Activated gamma-delta T cell treated with anti-CD3 and anti-CD28 coated beads, Interleukin-2, amount 50 U/mL, for 16 hours (primary cell): ENCODE measurements around the gene GBE1.

ENCODE experiments used
- DNase-seq: peaks from one replicate; pipeline ENCODE4 v3.0.0-alpha.2; 2020; ENCODE audit warnings: low read depth

The GBE1 gene

DNA sequence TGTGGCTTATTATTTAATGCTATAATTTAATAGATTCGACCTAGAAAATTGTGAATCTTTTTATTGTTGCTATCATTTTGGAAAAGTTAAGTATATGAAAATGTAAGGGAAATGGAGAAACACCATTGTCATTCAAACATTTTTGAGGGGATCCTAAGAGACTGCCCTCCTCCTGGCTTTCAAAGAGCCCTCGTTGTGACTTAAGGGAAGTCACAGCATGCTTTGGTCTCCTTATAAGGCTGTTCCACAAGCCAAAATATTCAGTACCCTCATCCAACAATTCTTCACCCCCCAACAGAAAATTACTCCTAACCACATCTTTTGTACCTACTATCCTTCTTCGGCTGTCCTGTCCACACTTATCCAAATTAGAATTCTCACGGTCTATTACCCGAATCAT is 140.2 kb downstream of the GBE1 start:
- no peak for DNase-seq

DNA sequence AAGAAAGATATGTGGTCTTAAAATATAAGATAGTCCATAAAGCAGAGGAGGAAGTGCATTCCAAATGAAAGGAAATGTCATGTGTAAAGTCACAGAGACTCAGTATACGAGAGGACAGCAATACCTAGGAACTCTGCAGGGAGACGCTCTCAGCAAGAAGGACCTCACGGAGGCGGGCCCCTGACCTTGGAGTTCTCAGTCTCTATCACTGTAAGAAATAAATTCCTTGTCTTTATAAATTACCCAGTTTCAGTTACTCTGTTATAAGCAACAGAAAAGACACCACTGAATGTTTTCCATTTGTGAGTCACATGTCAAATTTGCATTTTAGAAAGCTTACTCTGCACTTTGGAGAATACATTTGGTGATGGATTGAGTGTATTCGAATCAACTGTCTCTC is 140.6 kb downstream of the GBE1 start:
- no peak for DNase-seq

DNA sequence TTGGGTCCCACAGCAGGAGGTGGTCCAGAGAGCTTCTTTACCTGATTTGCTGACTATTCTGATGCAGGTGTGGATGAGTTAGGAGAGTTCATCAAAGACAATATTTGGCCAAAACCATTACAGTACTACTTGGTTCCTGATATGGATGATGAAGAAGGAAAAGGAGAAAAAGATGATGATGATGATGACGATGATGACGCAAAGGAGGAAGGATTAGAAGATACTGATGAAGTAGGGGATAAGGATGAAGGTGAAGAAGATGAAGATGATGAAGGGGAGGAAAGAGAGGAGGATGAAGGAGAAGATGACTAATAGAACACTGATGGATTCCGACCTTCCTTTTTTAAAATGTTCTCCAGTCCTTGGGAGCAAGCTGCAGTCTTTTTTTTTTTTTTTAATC is 148.7 kb downstream of the GBE1 start:
- DNase-seq: no peak

DNA sequence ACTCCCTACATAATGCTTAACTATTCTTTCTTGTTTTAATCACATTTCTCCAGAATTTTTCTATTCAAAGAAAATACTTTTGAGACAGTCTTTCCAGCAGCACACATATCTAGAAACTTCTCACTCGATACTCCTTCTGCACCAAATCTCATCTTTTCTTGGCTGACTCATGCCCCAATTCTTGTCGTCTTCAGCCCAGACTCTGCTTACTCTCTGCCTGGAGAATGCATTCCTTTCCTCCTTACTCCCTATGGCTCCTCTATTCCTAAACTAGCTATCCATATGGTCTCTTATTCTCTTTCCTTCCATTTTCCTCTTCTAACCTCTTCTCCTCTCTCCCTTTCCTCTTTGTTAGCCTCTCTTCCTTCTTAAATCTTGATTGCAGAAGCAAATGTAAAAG is 158.7 kb downstream of the GBE1 start:
- DNase-seq: no peak

DNA sequence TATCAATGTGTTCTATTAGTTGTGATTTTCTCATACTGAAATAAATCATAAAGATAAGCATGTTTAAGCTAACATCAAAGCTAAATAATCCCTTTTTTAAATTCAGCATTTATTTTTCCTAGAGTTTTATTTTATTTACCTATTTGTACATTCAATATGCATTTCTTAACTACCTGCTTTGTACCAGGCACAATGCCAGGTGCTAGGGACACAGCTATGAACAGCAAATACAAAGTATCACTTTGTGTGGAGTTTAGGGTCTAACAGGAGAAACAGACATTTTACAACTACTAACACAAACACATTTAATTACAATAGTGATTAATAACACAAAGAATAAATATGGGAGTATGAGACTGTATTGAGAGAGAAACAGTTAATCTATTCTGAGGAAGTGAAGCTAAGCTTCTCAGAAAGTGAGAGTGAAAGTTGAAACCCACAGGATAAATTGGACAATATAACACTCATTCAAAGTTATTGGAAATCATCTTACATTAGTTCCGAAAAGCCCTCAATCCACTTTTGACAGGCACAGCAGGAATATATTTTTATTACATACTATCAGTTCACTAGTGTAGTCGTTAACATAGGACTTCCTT is 159.6 kb downstream of the GBE1 start:
- no peak for DNase-seq

DNA sequence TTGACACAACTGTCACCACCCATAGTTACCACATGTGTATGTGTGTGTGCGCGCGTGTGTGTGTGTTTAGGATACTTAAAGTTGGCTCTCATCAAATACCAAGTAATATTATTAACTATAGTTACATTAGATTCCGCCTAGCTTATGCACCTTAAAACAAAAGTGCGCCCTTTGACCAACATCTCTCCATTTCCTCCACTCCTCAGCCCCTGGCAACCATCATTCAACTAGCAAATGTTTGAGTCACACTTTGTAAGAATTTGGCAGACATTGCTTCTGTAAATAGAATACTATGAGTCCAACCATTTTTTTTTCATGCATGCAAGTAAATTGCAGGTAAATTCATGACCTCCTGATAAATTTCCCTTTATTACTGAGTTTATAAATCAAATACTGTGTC is 169.3 kb downstream of the GBE1 start:
- DNase-seq: no peak

DNA sequence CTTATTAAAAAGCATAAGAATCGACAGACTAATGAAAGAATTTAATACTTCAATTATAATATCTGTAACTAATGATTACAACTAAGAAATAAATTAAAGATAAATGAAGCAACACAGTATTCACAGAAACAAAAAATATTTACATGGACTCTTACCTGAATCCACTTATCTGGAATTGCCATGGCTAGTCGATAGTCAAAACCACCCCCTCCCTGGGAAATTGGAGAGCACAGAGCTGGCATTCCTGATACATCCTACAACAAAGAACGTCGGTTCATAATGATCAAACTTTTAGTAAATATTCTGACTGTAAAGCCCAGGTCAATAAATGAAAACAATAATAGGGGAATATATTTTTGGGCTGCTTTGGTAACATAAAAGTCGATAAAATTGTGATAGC is 175.5 kb downstream of the GBE1 start:
- no peak for DNase-seq

DNA sequence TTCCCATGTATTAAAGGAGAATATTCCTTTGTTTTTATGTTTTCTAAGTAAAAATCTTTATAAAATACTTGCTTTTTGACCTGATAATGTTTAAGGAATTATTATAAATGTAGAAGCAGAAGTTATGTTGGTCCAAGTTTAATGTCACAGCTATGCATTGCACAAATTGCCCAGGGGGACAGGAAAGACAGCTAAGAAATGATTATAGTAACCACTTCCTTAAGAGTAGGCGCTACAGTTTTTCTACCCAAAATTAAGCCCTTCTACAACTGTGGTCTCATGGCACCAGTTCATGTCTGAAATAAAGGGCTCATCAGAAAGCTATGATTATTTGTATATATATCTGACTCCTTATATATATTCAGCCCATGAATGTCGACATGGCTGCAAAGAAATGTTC is 176.4 kb downstream of the GBE1 start:
- DNase-seq: no peak

DNA sequence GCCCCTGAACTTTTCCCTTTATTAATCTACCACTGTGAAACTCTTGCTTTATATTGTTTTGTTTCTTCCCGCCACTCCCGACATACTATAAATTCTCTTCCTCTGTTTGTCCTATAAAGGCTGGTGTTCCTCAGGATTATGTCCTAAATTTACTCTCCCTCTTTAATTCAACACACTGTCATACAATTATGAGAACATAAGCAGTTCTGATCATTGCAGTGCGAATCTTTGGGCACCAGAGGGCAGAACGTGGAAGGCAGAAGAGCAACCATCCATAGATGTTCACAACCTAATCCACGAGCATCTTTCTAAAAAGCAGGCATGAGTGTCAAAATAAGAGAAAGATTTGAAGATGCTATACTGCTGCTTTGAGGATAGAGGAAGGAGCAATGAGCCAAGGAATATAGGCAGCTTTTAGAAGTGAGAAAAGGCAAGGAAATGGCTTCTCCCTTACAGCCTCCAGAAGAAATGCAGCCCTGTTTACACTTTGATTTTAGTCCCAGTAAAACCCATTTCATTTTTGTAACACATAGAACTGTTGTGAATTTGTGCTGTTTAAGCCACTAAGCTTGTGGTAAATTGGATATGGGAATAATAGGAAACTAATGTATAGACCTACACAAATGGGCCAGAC is 179.4 kb downstream of the GBE1 start:
- no peak for DNase-seq

DNA sequence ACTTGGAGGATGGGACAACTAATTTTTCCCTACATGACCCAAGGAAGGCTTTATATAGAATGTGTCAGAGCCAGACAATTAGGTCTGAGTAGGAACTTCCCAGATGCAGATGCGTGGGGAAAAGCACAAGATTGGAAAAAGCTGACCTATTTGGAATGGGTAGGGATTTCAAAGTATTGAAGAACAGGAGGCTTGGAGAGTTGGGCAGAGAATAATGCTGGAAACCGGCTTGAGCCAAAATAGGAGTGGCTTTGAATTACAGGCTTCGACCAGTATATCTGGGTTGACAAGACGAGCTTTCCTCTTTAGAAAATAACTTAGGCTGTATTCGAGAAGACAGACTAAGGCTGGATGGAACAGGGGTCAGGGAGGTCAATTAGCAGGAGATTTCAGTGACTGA is 181.1 kb downstream of the GBE1 start:
- DNase-seq: no peak

DNA sequence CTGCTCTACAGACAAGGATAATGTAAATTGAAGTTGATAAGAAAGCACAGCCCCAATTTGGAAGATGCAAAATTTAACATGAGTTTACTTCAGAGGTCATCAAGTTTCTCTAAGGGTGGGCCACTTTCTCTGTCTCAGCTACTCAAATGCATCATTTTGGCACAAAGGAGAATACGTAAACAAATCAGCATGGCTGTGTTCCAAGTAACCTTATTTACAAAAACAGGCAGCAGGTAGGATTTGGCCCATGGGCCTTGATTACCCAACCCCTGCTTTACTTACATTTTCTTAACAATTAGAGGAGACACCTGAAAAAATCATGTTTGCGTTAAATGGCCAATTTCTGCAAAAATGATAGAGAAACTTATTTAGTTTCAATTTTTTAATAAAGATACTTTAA is 181.7 kb downstream of the GBE1 start:
- no peak for DNase-seq

DNA sequence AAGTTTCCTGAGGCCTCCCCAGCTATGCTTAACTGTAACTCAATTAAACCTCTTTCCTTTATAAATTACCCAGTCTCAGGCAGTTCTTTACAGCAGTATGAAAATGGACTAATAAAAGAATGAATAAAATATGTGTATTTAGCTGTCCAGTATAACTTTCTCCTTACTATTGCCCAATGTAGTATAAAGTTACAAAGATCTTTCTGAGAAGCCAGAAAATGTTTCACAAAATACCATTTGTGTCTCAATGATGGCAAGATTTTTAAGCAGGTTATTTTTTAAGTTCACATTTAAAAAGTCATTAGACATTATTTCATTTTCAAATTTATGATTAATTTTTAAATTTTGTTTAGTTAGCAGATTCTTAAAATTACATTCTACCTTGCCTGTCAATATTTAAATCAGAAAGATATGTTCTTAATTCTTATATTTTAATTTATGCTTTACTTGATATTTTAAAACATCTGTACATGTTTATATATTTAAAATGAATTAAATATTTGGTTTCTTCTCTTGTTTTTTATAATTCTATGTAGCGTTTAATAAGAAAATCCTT is 189.2 kb downstream of the GBE1 start:
- no peak for DNase-seq

DNA sequence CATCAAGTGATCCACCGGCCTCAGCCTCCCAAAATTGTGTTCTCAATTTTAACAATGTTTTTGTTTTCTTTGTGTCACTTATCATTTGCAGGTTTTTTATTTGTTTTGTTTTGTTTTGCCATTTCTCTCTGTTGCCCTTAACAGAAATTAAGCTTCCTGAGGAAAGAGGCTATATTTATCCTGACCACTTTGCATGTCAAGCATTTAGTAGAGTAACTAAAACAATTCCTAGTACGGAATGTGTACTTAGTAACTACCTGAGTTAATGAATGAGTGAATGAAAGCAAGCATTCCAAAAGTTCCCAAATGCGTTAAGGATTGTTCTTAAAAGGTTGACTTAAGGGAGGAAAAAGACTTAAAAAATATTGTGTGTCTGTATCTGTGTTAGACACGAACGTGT is 193.1 kb downstream of the GBE1 start:
- no peak for DNase-seq

DNA sequence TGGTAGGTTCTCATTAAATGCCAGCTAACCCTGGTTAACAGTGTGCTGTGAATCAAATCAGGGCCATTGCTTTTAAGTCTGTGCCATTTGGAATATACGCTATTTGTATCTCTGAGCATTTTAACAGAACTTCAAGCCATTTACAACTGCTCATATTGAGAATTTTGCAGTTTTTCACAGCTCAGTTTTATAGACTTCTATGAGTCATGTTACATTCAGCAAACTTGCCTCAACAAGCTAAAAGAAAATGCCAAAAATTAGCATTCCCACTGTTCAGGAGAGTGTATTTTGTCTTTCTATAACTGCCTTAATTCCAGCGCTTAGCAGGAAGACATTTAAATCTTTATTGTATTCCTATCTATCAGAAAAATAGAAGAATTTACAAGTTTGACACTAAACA is 196.4 kb downstream of the GBE1 start:
- DNase-seq: no peak

DNA sequence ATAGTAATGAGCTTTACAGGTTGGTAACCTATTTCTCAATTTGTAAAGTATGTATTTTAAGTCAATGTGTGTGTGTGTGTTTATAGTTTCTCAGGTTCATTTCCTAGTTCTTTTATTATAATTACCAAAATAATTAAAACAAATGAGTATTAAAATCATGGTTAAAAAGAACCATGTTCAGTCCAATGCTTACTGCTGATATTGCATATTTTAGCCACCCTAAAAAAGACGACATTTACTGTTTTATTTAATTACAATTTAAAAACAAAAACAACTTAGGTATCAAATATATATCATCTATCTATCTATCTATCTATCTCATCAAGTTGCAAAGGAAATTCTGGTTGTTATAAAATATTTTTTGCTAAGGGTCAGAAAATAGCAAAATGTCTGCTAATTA is 203.3 kb downstream of the GBE1 start:
- no peak for DNase-seq

DNA sequence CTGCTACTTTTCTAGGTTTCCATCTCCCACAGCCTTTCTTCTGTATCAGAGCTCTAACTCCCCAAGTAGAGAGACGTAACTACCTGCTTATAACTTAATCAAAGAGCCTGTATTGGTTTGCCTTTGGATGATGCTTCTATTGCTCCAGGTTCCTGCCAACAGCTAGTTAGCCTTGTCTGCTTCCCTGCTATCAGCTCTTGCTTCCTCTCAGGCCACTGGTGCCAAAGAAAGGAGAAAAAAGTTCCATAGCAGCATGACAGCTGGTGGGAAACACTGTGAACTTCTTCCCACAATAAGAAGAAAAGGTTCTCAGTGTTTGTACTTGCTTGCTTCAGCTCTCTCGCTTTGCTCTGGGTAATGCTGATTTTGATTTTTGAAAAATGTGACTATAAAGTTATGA is 206.6 kb downstream of the GBE1 start:
- no peak for DNase-seq

DNA sequence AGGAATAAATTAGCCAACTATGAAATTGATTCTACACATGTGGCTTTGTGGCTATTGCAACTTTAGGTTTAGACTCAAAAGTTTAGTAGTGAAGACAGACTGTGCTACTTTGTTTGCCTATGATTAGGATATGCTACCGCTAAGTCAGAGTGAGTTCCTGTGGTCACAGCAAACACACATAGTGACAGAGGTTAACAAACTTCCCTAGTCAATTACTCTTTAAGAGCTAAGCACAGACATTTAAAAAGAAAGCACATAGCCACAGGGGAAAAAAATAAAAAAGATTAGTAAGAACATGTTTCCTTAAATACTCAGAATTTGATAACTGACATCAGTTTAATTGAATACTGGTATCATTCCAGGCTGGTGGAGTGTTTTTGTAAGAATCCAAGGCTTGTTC is 207.1 kb downstream of the GBE1 start:
- DNase-seq: no peak

DNA sequence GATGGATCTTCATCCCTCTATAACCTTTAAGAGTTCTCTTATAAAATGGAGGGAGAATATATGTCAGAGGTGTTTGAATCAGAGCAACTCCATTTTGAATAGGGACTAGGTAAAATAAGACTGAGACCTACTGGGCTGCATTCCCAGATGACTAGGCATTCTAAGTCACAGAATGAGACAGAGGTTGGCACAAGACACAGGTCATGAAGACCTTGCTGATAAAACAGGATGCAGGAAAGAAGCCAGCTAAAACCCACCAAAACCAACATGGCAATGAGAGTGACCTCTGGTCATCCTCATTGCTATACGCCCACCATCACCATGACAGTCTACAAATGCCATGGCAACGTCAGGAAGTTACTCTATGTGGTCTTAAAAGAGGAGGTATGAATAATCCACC is 211.0 kb downstream of the GBE1 start:
- DNase-seq: no peak

DNA sequence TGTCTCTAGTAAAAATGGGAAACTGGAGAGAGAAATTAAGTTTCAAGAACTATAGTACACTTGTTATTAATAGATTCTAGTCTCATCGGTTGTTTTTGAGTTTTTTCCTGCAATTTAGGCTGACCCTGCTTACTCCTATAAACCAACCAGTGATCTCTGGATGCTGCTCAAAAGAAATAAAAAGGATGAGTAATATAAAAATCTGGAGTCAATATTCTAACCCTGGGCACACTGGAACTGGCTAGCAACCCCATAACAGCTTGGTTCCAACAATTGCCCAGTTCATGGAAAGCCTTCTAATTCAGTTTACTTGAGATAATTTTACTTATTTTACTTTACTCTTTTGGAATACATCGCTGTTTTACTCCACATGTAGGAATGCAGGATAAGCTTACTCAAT is 211.6 kb downstream of the GBE1 start:
- DNase-seq: no peak

DNA sequence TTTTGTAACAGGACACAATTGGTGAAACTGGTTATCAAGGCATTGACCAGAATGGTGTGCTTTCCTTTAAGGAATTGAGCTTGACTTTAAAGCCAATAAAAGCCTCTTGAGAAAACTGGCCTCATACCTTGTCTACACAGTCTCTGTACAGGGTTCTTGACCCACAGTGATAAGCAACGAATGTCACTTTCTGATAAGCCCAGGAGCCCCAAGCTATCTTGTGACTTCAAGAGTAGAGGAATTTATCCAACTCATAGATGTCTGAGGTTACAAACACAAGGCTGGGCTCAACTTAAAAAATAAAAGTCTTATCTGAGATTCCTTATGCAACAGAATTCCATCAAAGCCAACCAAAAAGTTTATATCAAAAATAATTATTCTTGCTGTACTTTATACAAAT is 212.1 kb downstream of the GBE1 start:
- no peak for DNase-seq

DNA sequence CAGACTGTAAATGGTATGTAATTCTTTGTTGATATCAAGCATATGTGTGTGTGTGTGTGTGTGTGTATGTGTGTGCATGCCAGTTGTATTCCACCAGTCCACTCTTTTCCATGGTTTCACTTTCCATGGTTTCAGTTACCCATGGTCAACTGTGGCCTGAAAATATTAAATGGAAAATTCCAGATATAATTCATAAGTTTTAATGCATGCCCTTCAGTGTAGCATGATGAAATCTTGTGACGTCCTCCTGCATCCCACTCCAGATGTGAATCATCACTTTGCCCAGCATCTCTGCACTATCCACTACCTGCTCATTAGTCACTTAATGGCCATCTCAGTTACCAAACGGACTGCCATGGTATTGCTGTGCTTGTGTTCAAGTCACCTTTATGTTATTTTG is 215.9 kb downstream of the GBE1 start:
- no peak for DNase-seq

DNA sequence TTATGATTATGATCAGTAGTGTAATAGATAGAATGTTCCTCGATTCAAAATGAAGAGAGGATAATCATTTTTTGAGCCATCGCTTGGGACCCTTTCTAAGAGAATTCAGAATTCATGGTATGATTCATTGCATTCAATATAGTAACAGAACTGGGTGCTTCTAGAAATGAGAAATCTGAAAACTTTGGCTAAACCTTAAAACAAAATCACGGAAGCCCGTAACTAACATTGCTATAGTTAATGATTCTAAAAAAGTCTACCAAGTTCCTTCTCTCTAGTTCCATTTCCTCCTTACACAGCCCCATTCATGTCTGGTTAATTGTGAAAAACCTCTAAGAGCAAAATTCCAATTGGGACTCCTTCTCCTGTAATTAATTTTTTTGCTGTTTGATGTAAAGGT is 217.1 kb downstream of the GBE1 start:
- no peak for DNase-seq

DNA sequence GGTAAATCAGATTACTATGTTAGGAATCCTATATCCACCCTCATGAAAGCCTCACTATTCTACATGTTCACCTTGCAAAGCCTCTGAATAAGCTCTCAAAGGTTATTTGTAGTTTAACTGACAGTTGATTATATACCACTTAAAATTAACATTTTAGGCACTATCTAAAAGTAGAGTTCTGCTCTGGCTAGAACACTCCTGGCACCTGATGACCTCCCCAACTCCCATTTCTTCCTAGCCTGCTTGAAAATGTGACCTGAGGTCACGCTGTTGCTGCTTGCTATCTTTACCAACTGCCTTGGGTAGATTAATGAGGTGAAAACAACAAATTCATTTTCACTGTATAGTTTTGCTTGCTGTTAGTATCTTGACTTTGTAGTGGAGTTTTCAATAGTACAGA is 220.7 kb downstream of the GBE1 start:
- no peak for DNase-seq

DNA sequence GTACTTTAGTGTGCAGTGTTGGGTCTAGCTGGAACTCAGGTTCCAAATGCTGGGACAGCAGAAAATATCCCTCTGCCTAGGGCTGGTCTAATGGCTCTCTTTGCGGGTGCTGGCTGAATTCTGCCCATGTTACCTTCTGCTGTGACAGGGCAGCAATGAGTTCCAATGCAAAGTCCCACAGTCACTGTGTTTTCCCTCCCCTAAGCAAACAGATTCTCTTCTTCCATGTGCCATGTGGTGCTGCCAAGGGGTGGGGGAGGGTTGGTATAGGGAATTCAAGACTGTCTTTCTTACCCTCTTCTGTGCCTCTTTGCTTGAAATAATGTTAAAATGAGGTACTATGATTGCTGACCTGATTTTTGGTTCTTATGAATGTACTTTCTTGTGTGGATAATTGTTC is 229.6 kb downstream of the GBE1 start:
- DNase-seq: no peak
